Activated CD4-positive, alpha-beta T cell treated with anti-CD3 and anti-CD28 coated beads, Interleukin-2, amount 10 ng/mL, durations not matched to agents 24 days and 14 days (primary cell): Measurements from ENCODE around the gene AMIGO2. TPM values are rescaled to one million over a fixed set of nuclear protein-coding genes. Genes with fewer than 3 reads are reported as not detected.
A peak's percentile ranks its signal among the peaks of the same experiment; 100 is the strongest.
"Not testable (repeated sequence)": the region's sequence is repeated elsewhere in the genome, so short reads cannot be mapped to it uniquely, and the experiment has no call there.

Experiments used
- DNase-seq: peaks from one replicate; pipeline ENCODE4 v3.0.0; 2022
- H3K27ac Mint-ChIP-seq: one replicate; pipeline ENCODE4 v1.8.0; 2022; ENCODE audit warnings: mild to moderate bottlenecking, mixed read lengths
- H3K27me3 Mint-ChIP-seq: one replicate; pipeline ENCODE4 v1.8.0; 2022; ENCODE audit warnings: mixed read lengths
- H3K36me3 Mint-ChIP-seq: one replicate; pipeline ENCODE4 v1.8.0; 2022; ENCODE audit warnings: low read depth, mild to moderate bottlenecking, mixed read lengths
- H3K4me1 Mint-ChIP-seq: one replicate; pipeline ENCODE4 v1.8.0; 2021; ENCODE audit warnings: mixed read lengths
- H3K4me3 Mint-ChIP-seq: one replicate; pipeline ENCODE4 v1.8.0; 2022; ENCODE audit warnings: mild to moderate bottlenecking, moderate library complexity, mixed read lengths
- H3K9me3 Mint-ChIP-seq: one replicate; pipeline ENCODE4 v1.8.0; 2021; ENCODE audit warnings: mixed read lengths
- intact Hi-C: fragments of 100-400 bp; cut with micrococcal nuclease; formaldehyde crosslinking; loops from one replicate; pipeline ENCODE4 v1.15.1; 2023
- total RNA-seq: library from RNA; stranded (reverse); gene quantifications from 2 replicates; pipeline ENCODE4 v1.2.3, GENCODE V29; 2022

The AMIGO2 gene, protein sequence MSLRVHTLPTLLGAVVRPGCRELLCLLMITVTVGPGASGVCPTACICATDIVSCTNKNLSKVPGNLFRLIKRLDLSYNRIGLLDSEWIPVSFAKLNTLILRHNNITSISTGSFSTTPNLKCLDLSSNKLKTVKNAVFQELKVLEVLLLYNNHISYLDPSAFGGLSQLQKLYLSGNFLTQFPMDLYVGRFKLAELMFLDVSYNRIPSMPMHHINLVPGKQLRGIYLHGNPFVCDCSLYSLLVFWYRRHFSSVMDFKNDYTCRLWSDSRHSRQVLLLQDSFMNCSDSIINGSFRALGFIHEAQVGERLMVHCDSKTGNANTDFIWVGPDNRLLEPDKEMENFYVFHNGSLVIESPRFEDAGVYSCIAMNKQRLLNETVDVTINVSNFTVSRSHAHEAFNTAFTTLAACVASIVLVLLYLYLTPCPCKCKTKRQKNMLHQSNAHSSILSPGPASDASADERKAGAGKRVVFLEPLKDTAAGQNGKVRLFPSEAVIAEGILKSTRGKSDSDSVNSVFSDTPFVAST
- total RNA-seq, result 13.6 and 14.4 TPM in 2 replicates

DNA sequence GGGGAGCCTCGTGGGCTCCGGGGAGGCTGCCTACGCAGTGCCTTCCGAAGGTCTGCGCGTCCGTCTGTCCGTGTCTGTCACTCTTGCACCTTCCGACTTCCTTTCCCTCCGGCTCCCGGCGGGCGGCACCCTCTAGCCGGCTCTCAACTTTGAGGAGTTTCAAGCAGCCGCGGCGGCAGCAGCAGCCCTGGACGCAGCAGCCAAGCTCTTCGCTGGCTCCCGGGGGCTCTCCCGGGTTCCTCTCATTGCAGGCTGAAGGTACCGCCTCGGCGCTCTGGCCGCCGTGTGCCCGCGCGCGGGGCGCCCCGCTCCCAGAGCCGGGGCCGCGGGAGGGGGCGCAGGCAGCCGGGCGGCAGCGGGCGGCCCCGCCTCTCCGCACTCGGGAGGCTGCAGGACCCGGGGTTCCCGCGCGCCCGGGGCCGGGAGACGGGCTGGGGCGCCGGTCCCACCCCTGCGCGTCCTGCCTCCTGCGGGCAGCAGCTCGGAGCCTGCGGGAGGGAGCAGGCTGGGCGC is at the start of gene AMIGO2, which contains the start of gene PCED1B:
AMIGO2 (minus strand) TSS at position 492 of the 513 bp plus-strand sequence. CDS start 957 bp downstream, outside the sequence.
PCED1B (plus strand) TSS at position 154 of the 513 bp plus-strand sequence. CDS start 155,443 bp downstream, outside the sequence.
- Mint-ChIP-seq H3K27ac (peak within 1 kb of the TSS; percentile 99), H3K9me3 (no peaks in the 10 kb centered on the region), H3K27me3 (no peaks in the 10 kb centered on the region), H3K36me3 (peaks cover 32% of the 10 kb centered on the region), H3K4me1 (peaks cover 63% of the 10 kb centered on the region), H3K4me3 (peak within 1 kb of the TSS; percentile 98)
- intact Hi-C loops, result loop anchor here (1.0 to 2.0 kb wide), 2 partner anchors 47 to 318 kb away; no protein-coding TSS in a partner anchor
- DNase-seq, result peak; percentile 90

- Mint-ChIP-seq H3K27me3 (no peaks in the 10 kb centered on the region), H3K4me1 (peaks cover 2% of the 10 kb centered on the region), H3K27ac (no peak overlapping the region), H3K4me3 (no peak overlapping the region), H3K36me3 (peaks cover 30% of the 10 kb centered on the region), H3K9me3 (no peaks in the 10 kb centered on the region)
- DNase-seq, result no peak
- intact Hi-C loops, result no loop called here
Measured at GRCh38 chr12:47126246-47126645, 46.5 kb upstream of the AMIGO2 start.

DNA sequence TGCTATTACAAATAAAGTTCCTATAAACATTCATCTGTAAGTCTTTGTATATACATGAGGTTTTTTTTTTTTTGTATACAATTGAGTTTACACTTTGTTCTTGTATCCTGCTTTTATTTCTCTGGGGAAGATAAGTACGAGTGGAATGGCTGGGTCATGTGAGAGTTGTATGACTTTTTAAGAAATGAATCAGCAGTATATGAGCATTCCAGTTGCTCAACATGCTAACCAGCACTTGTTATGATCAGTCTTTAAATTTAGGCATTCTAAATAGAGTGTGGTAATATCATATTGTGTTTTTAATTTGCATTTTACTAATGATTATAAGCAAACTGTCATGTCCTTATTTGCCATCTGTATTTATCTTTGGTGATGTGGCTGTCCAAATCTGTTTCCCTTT is 44.7 kb upstream of the AMIGO2 start:
- no peak overlapping the region for H3K27ac Mint-ChIP-seq

DNA sequence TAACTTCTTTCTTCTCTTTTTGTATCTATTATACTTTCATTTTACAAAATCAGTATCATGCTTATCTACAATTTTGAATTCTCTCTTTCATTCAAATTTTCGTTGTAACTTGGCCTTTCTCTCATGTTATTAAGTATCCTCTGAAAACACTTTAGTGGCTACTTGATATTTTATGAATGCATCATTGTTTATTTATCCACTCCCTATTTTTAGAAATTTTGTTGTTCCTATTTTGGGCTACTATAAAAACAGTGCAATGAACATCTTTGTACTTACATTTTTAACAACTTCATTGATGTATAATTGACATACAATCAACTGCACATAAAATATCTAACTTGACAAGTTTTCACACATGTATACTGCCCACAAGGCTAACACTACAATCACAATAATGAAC is 44.0 kb upstream of the AMIGO2 start:
- peaks cover 39% of the 10 kb centered on the region for H3K36me3 Mint-ChIP-seq
- H3K27me3 Mint-ChIP-seq, result no peaks in the 10 kb centered on the region
- H3K4me1 Mint-ChIP-seq, result peaks cover 6% of the 10 kb centered on the region
- no peak overlapping the region for H3K4me3 Mint-ChIP-seq
- H3K9me3 Mint-ChIP-seq, result no peaks in the 10 kb centered on the region
- DNase-seq, result no peak
- intact Hi-C loops, result loop anchor here (5.0 kb wide), 3 partner anchors 39 to 69 kb away; no protein-coding TSS in a partner anchor
- H3K27ac Mint-ChIP-seq, result no peak overlapping the region

More for the DNA sequence above, 44.7 kb upstream of the AMIGO2 start:
- no peak for DNase-seq
- Mint-ChIP-seq H3K9me3 (no peaks in the 10 kb centered on the region), H3K4me3 (no peak overlapping the region), H3K36me3 (peaks cover 35% of the 10 kb centered on the region), H3K4me1 (peaks cover 6% of the 10 kb centered on the region), H3K27me3 (no peaks in the 10 kb centered on the region)
- intact Hi-C loops, result loop anchor here (5.0 kb wide), 3 partner anchors 38 to 68 kb away; no protein-coding TSS in a partner anchor

- no peak overlapping the region for H3K27ac Mint-ChIP-seq
- H3K4me3 Mint-ChIP-seq, result no peak overlapping the region
- H3K9me3 Mint-ChIP-seq, result no peaks in the 10 kb centered on the region
- no peaks in the 10 kb centered on the region for H3K27me3 Mint-ChIP-seq
- H3K4me1 Mint-ChIP-seq, result peaks cover 9% of the 10 kb centered on the region
- no peak for DNase-seq
- intact Hi-C loops, result loop anchor here (5.0 kb wide), 3 partner anchors 40 to 70 kb away; no protein-coding TSS in a partner anchor
- peaks cover 43% of the 10 kb centered on the region for H3K36me3 Mint-ChIP-seq
Measured at GRCh38 chr12:47122602-47123001, 42.8 kb upstream of the AMIGO2 start.

DNA sequence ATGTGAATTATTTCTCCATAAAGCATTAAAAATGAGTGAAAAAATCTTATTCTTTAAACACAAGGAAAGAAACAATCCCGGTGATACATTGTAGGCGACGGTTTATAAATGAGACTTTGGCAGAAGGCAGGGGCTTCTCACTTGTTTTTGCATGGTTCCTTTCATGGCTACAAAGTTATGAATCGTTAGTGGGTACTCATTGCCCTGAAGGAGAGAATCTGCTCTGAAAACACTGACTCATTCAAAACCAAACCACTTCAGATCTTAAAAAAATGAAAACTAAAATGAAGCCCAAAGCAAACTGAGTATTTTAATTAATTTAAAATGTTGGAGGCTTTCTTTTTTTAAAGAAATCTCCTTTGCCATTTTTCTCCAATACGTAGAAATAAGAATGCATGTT is 41.4 kb upstream of the AMIGO2 start:
- intact Hi-C loops, result loop anchor here (5.0 kb wide), 3 partner anchors 39 to 71 kb away; no protein-coding TSS in a partner anchor
- Mint-ChIP-seq H3K4me1 (peaks cover 9% of the 10 kb centered on the region), H3K27me3 (no peaks in the 10 kb centered on the region), H3K4me3 (no peak overlapping the region), H3K9me3 (no peaks in the 10 kb centered on the region), H3K27ac (peak overlapping the region; percentile 92), H3K36me3 (peaks cover 46% of the 10 kb centered on the region)
- DNase-seq, result no peak

DNA sequence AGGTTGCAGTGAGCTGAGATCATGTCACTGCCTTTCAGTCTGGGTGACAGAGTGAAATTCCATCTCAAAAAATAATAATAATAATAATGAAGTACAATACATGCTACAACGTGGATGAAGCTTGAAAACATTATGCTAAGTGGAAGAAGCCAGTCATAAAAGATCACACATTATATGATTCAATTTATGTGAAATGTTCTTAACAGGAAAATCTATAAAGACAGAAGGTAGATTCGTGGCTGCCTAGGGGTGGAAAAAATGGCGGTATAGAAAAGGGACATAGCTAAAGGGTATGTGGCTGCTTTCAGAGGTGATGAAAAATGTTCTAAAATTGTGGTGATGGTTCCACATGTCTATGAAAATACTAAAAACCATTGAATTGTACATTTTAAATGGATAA is 41.0 kb upstream of the AMIGO2 start:
- intact Hi-C loops, result loop anchor here (5.0 kb wide), 3 partner anchors 38 to 72 kb away; no protein-coding TSS in a partner anchor
- Mint-ChIP-seq H3K4me3 (no peak overlapping the region), H3K27ac (peak overlapping the region; percentile 92), H3K4me1 (peaks cover 9% of the 10 kb centered on the region), H3K27me3 (no peaks in the 10 kb centered on the region), H3K36me3 (peaks cover 46% of the 10 kb centered on the region), H3K9me3 (no peaks in the 10 kb centered on the region)
- no peak for DNase-seq

GRCh38 chr12:47117305-47117704 is 37.5 kb upstream of the AMIGO2 start:
- intact Hi-C loops, result not testable (repeated sequence)

DNA sequence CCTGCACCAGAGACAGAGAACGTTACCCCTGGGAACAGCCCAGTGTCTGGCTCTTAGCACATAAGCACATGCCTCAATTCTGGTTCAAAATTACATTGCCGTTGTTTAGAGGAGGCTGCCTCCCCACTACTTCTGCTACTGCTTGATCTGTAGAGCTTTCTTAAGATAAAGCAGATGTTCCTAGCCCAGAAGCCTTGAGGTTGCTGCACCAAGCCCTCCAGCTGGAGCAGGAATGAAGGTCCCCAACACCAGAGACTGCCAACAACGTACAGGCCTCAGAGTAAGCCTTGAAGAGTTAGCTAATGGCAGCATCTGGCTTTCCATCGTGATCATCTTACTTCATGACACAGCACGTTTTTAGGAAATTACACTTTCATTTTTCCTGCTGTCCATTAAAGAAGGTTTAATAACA is 34.7 kb upstream of the AMIGO2 start:
- Mint-ChIP-seq H3K27me3 (no peaks in the 10 kb centered on the region), H3K27ac (no peak overlapping the region), H3K9me3 (no peaks in the 10 kb centered on the region), H3K4me1 (peaks cover 23% of the 10 kb centered on the region), H3K4me3 (no peak overlapping the region), H3K36me3 (peaks cover 45% of the 10 kb centered on the region)
- no peak for DNase-seq
- intact Hi-C loops, result no loop called here

More at GRCh38 chr12:47117305-47117704, 37.5 kb upstream of the AMIGO2 start:
- H3K9me3 Mint-ChIP-seq, H3K27ac Mint-ChIP-seq, DNase-seq, H3K27me3 Mint-ChIP-seq, H3K4me3 Mint-ChIP-seq: not testable (repeated sequence)
- Mint-ChIP-seq H3K36me3 (peaks cover 39% of the 10 kb centered on the region), H3K4me1 (peaks cover 10% of the 10 kb centered on the region)

DNA sequence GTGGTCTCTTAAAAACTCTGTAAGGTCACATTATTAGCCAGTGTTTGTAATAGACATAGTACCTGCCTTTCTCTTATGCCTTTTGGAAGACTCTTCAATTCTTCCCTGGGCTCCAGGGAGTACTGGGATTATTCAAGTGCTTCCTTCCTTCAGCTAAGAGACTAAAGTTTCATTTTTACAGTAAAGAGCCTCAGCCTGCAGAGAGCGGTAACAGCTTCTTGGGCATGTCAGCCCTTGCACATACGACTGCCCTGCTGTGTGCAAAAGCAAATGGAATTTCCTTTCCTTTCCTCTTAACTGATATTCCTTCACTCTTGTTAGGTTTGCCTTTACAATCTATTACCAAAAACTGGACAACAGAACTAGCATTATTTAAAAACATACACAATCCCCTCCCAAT is 32.9 kb upstream of the AMIGO2 start:
- no peak overlapping the region for H3K27ac Mint-ChIP-seq
- intact Hi-C loops, result no loop called here
- DNase-seq, result no peak
- peaks cover 21% of the 10 kb centered on the region for H3K4me1 Mint-ChIP-seq
- H3K36me3 Mint-ChIP-seq, result peaks cover 42% of the 10 kb centered on the region
- no peak overlapping the region for H3K4me3 Mint-ChIP-seq
- no peaks in the 10 kb centered on the region for H3K27me3 Mint-ChIP-seq
- no peaks in the 10 kb centered on the region for H3K9me3 Mint-ChIP-seq

DNA sequence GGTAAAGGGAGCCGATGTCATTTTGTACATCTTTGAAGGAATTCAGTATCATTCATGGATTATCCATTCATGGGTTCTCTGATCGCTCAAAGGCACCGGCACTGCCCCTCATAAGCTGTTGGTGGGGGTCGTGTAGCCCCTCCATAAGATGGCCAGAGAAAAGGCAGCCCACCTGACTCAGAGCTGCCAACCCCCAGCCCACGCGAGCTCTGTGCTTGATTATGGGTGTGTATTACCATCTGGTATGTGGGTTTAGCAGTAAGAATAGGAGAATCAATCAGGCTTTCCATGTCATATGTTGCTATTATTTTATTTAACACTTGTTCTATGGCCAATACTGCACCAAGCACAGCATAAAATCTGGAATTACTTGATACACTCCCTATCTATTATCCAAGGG is 32.1 kb upstream of the AMIGO2 start:
- H3K4me3 Mint-ChIP-seq, result peak overlapping the region; percentile 28

DNA sequence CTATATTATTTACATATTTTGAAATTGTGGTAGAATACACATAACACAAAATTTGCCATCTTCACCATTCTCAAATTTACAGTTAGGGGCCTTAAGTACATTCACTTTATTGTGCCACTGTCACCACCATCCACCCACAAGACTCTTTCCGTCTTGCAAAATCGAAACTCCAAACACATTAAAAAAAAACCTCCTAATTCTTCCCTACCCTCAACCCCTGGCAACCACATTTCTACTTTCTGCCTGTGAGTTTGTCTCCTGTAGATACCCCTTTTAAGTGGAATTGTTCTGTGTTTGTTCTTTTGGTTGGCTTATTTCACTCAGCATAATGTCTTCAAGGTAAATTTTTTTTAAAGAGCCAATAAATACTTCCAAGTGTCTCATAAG is 31.6 kb upstream of the AMIGO2 start:
- Mint-ChIP-seq H3K36me3 (peaks cover 44% of the 10 kb centered on the region), H3K27ac (peak overlapping the region; percentile 73), H3K9me3 (no peaks in the 10 kb centered on the region), H3K27me3 (no peaks in the 10 kb centered on the region), H3K4me3 (peak overlapping the region; percentile 28), H3K4me1 (peaks cover 21% of the 10 kb centered on the region)
- intact Hi-C loops, result loop anchor here (1.0 kb wide), 1 partner anchor 25 kb away; no protein-coding TSS in a partner anchor
- DNase-seq, result peak; percentile 68

More for the DNA sequence above, 32.1 kb upstream of the AMIGO2 start:
- H3K27me3 Mint-ChIP-seq, result no peaks in the 10 kb centered on the region
- H3K4me1 Mint-ChIP-seq, result peaks cover 21% of the 10 kb centered on the region
- peak overlapping the region; percentile 73 for H3K27ac Mint-ChIP-seq
- peaks cover 40% of the 10 kb centered on the region for H3K36me3 Mint-ChIP-seq
- no peak for DNase-seq
- H3K9me3 Mint-ChIP-seq, result no peaks in the 10 kb centered on the region
- intact Hi-C loops, result loop anchor here (1.0 kb wide), 1 partner anchor 26 kb away; no protein-coding TSS in a partner anchor

GRCh38 chr12:47110718-47111391 is 31.1 kb upstream of the AMIGO2 start:
- no peak for DNase-seq
- H3K4me1 Mint-ChIP-seq, result peaks cover 21% of the 10 kb centered on the region
- H3K36me3 Mint-ChIP-seq, result peaks cover 44% of the 10 kb centered on the region
- no peaks in the 10 kb centered on the region for H3K27me3 Mint-ChIP-seq
- intact Hi-C loops, result loop anchor here (1.0 kb wide), 1 partner anchor 25 kb away; no protein-coding TSS in a partner anchor
- peak overlapping the region; percentile 67 for H3K27ac Mint-ChIP-seq
- H3K9me3 Mint-ChIP-seq, result no peaks in the 10 kb centered on the region
- peak overlapping the region; percentile 16 for H3K4me3 Mint-ChIP-seq
